NB4 (cell line): Measurements from ENCODE around the gene SERP1.

Experiments used
- CTCF ChIP-seq: IDR thresholded peaks from one replicate; pipeline ENCODE4 v1.5.1; 2012; ENCODE audit warnings: low read depth, low read length
- MAX ChIP-seq: IDR thresholded peaks from 2 replicates; pipeline ENCODE4 v1.6.1; 2011; ENCODE audit warnings: low read depth, low read length
- MYC ChIP-seq: IDR thresholded peaks from 2 replicates; pipeline ENCODE4 v1.6.1; 2011; ENCODE audit warnings: low read depth, low read length
- POLR2A ChIP-seq: IDR thresholded peaks from 2 replicates; pipeline ENCODE4 v1.6.1; 2011; ENCODE audit warnings: mild to moderate bottlenecking; ENCODE audit not compliant: insufficient read length; ENCODE audit errors: extremely low read depth

- no peak for TF ChIP-seq CTCF
- TF ChIP-seq MYC: no peak
- no peak for TF ChIP-seq MAX
- TF ChIP-seq POLR2A: no peak
These were observed 41.8 kb downstream of the SERP1 start for GRCh38 chr3:150504483-150504882.
